HG02870 (cell line): Measurements from ENCODE around the gene RAPGEF1.

Experiments used
- ATAC-seq: cut with Tn5 transposase; IDR thresholded peaks from one replicate; pipeline ENCODE4 v1.9.1; 2021; ENCODE audit warnings: mild to moderate bottlenecking, moderate library complexity; ENCODE audit not compliant: unreplicated experiment

RAPGEF1 gene

DNA sequence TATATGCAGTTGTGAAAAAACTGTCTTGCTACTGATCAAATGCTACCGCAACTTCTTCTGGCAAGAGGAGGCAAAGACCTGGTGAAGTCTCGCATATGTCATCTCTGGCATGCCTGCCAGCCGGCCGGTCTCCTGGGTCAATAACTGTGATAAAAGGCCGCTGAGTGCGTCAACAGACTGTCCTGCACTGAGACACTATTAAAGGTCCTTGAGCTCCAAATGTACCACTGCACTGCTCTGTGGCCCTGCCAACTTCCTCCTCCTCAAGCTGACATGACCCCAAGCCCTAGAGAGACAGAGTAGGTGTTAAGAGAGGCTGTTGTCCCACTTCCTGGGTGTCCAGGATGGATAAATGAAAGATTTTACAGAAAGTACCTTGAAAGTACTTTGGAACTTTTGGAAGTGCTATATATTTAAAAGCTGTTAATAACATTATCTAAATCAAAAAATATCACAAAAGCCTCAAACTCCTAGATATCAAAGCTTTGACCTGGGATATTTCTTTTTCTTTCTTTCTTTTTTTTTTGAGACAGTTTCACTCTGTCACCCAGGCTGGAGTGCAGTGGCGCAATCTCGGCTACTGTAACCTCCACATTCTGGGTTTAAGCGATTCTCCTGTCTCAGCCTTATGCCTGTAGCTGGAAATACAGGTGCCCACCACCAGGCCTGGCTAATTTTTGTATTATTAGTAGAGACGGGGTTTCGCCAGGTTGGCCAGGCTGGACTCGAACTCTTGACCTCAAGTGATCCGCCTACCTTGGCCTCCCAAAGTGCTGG is 31.5 kb downstream of the RAPGEF1 start:
- no peak for ATAC-seq

DNA sequence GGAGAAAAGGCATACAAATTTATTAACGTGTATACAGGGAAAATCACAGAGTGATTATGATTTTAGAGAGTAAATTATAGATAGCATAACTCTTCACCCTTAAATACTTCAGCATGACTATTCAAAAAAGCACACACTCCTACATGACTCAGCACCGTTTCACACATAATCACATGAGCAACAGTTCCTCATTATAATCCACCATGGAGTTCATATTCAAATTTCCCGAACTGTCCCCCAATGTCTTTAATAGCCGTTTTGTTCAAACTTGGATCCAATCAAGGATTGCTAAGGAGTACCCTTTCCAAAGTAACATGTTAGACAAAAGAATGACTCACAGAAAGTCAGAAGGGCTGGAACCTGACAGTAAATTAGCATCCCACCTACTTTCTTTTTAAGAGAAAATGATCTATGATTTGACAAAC is 32.1 kb downstream of the RAPGEF1 start:
- ATAC-seq: no peak

DNA sequence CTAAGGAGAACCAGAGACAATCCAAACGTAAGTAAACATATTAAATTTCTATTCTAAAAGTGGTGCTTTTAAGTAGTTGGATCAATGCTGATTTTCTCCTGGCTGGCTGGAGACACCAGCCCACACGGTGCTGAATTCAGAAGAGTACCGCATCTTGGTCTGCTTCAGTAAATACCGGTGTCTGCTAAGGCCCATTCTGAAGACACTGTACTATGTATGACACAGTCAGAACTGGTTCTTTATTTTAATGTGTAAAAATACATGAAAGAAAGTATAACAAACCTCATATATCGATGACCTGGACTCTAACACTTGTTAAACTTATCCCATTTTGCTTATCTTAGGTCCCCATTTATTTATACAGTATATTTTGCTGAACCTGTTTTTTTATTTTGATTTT is 32.8 kb downstream of the RAPGEF1 start:
- no peak for ATAC-seq

DNA sequence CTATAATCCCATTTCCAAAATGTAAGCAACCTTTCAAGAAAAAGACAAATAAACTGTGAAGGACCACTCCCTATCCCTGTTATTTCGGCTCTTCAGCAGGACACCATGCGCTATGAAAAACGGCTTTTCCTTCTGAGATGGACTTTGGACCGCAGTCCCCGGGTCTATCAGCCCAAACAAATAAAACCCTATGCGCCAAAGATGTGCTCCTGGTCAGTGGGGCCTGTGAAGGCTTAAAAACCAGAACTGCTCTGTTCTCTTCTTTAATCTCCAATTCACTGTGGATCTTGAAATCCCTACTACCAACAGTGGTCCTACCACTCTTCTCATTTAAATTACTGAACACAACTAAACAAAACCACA is 33.3 kb downstream of the RAPGEF1 start:
- ATAC-seq: no peak

DNA sequence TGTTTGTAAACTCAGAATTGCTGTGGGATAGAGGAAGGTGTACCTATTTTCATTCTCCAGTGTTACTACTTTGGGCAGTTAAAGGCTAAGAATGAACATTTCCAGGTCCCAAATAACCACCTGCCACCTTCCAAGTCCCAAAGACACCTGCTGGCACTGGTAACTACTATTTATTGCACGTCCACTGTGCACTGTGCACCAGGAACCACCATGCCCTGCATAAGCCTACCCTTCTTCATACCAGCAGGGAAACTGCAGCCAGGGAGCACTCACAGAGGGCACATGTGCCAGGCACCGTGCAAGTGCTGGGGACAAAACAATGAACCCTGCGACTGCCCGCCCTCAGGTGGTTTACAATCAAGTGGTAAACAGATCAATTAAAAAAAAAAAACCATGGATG is 34.9 kb downstream of the RAPGEF1 start:
- ATAC-seq: no peak

DNA sequence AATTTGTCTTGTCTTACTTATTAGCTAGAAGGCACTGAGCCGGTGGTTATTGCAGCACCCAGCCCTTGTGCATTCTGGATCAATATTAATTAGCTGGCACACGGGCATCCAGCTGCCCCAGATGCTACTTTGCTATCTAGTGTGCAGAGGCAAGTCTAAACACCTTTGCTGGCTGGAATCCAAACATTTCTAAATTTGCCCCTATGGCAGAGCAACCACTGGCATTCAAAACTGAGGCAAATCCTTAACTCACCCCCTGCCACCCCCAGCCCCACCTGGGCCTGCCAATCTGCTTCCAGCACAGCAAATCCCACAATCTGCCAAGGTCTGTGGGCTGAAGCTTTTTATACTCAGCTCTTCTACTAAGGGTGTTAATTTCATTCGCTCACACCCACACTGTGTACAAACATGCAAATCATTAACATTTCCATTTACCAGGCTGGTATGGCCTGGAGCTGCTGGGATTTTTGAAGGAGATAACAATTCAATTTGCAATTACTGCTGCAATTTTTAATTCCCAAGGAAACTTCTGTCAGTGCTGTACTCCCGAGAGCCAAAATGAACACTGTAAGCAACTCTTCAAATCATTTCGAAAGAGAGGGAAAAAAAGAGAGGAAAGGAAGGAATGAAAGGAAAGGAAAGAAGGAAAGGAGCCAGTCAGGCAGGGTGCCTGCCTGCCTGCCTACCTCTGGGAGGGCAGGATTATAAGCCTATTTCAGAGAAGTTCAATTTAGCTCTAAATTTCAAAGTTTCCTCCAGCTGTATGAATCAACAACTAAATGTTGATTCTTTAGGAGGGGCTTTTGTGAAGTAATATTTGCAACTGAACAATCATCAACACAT is 35.5 kb downstream of the RAPGEF1 start:
- ATAC-seq: no peak

DNA sequence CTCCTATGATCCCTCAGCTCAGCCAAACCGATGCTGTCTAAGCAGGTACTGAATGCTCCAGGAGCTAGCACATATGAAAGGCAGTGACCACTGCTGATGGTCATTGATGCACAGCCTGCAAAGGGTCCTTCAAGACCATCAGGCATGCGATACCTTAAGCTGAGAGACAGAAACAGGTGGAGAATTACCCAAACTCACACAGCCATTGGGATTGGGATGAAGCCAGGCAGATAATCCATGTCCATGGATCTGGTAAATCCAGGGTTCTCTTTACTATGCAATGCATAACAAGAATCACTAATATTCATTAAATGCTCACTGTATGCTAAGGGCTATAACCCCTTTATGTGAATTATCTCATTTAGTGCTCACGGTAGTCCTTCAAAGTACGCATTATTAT is 36.2 kb downstream of the RAPGEF1 start:
- no peak for ATAC-seq

DNA sequence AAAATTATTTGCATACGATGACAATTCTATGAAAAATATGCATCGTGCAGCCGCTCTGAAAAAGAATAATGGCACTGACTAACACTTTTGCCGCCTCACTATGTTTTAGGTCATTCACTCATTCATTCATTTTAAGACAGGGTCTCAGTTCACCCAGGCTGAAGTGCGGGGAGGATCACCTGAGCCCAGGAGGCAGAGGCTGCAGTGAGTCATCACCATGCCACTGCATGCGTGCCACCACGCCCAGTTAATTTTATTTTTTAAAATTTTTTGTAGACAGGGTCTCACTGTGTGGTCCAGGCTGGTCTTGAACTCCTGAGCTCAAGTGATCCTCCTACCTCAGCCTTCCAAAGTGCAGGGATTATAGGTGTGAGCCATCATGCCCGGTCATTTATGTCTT is 37.0 kb downstream of the RAPGEF1 start:
- ATAC-seq: no peak

DNA sequence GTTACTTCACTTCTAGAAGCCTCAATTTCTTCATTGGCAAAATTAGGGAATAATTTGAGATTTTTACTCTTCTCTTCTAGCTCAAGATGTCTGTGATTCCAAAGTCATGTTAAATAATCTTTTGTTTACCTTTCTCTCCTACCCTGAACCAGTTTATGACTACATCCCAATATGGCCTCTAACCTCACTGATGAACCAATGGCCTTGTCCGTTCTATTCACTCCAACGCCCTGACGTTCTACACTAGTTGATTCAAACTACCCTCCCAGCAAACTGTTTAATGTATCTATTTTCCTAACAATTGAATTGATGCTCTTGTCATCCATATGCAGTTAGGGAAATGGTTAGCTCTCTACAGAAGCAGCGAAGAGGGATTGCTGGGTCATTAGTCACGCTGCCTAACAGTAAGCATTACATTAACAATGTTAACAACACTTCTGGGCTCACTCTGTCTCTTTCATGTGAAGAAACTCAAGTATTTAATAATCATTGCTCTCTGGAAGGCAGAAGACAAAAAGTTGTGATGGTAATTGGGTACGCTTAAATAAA is 38.0 kb downstream of the RAPGEF1 start:
- no peak for ATAC-seq

DNA sequence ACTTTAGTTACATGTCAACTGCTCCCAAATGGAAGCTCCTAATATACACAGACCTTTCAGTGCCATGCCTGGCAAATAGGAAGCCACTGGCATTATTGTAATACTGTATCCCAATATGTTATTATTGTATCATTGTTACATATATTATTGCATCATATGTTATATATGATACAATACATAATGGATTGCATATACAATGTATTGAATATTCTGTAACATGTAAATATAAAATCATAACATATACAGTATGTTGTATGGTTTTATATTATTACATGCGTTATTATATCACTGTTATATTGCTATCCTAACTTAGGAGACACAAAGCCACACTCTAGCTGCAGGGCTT is 38.5 kb downstream of the RAPGEF1 start:
- ATAC-seq: no peak

DNA sequence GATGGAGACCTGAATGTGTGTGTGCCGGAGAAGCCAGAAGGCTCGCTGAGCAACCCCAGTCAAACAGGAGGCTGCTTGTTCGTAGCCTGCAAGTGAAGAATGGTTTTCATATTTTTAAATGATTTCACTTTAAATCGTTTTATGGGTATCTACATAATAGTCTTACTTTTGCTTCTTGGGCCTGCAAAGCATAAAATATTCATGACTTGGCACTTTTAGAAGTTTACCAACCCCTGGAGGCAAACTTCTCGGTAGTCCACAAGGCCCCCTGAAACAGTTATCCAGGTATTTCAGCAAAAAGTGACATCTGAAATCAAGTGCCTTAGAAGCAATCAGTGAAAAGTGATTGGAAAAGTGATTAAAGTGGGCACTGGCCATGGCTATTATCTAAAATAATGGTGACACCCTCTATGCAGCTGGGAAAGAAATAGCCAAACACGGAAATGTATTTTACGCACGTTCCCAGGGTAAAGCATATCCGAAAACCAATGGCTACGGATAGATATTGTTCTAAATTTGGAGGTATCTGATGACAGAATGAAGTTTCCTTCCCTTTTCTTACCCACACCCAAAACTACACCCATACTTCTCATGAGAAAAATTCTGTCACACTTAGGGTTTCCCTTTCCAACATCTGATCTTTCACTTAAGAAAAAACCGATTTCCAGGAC is 39.0 kb downstream of the RAPGEF1 start:
- ATAC-seq: no peak

DNA sequence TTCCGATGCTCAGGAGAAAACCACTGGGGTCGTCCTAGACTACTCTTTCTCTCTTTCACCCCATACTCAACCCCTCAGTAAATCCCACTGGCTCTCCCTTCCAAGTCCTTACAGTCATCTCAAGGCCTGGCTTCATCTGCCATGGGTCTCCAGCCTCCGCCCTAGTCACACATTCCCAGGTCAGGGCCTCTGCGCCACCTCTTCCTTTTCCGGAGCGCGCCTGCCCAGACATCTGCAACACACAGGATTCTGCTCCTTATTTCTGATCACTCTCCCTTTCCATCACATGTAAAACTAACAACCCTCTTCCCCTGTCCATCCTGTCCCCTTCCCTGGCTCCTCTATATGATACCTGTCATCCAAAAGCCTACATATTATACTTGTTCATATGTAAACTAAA is 39.8 kb downstream of the RAPGEF1 start:
- no peak for ATAC-seq

DNA sequence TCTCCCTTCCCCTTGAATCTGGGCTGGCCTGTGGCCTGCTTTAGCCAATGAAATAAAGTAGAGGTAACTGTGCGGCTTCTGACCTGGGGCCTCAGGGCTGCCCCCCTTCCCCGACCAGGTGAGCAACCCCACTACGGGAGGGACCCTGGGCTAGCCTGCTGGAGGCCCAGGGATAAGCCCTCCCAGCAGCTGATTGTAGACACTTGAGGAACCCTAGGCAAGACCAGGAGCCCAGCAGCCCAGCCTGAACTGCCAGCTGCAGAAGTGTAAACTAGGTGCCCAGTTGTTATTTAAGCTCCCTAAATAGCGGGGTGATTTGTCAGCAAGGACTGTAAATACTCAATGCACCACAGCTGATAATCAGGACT is 41.3 kb downstream of the RAPGEF1 start:
- no peak for ATAC-seq

DNA sequence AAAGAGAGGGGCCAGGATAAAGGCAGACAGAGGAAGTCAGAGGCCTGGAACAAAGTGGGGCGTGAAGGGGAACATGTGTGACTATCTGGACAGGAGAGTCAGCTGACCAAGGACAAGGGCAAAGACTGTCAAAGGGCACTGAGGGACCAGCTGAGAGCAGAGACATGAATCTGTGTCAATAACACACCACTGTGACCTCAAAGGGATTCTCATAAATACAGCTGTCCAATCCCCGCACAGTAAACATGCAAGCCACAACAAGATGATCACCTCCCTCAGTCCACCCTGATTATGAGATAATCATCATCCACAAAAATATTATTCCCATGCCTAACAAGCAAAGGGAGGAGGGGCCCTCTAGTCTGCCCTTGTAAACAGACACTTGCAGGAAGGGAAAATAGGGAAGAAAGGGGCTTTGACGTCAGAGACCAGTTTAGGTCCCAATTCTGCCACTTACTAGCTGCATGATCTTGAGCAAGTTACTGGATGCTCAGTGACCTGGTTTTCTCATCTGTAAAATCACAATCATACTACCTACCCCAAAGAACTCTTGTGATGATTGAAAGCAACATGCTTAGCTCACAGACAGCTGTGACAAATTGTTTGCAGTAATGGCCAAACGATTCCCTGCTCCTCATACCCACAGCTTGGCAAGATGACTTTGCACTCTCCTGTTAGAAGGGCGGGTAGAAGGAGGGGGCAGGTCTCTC is 41.8 kb downstream of the RAPGEF1 start:
- no peak for ATAC-seq

DNA sequence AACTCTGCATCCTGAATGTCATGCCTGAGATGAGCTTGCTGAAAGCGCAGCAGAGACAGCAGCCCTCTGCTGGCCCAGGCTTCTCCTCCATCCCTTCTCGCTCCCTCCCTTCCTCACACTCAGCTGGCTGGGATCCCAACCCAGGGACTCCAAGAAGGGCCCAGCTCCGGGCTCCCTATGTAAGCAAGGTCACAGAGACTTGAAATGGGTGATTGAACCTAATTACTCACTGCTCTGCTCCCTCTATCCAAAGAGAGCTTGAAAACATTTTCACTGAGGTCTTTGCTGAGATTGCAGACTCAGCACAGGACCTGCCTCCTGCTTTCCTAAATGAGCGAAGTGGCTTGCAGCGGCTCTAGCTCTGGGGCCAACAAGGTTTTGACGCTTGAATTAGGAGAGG is 42.8 kb downstream of the RAPGEF1 start:
- no peak for ATAC-seq

DNA sequence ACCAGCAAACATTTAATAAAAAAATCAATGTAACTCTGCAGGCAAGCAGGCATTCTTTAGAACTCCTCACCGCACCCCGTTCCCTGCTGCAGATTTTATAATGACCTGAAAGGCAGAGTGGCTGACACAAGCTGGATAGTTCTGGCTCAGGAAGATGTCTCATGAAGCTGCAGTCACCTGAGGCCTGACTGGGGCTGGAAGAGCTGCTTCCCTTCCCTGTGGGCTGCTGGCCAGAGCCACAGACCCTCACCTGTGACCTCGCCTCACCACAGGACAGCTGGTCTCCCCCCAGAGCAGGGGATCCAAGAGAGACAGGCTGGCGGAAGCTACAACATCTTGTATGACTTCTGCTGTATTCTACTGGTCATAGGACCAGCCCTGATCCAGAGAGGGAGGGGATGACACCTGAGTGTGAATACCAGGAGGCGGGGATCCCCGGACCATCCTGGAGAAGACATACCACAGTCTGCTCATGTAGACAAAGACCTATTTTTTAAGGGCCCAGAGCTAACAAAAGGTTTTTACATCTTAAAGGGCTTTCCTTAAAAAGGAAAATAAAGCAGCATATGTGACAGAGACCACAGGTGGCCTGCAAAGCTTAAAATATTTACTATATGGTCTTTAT is 43.9 kb downstream of the RAPGEF1 start:
- ATAC-seq: no peak

DNA sequence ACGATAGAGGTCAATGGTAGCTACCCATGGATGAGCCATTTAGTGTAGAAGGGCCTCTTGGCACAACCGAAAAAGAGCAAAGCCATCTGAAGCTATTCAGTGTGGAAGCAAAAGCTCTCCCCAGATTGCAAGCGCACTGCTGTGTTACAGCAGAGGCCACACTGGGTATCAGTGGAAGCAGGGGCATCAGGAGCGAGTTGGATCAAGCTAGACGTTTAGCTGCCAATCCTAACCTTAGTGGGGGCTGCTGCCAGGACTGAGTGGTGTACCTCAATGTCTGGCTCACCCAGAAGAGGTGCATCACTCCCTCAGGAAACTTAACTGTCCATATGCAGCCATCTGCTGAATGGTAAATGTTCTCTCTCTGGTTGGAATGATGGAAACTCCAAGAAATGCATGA is 44.5 kb downstream of the RAPGEF1 start:
- no peak for ATAC-seq

DNA sequence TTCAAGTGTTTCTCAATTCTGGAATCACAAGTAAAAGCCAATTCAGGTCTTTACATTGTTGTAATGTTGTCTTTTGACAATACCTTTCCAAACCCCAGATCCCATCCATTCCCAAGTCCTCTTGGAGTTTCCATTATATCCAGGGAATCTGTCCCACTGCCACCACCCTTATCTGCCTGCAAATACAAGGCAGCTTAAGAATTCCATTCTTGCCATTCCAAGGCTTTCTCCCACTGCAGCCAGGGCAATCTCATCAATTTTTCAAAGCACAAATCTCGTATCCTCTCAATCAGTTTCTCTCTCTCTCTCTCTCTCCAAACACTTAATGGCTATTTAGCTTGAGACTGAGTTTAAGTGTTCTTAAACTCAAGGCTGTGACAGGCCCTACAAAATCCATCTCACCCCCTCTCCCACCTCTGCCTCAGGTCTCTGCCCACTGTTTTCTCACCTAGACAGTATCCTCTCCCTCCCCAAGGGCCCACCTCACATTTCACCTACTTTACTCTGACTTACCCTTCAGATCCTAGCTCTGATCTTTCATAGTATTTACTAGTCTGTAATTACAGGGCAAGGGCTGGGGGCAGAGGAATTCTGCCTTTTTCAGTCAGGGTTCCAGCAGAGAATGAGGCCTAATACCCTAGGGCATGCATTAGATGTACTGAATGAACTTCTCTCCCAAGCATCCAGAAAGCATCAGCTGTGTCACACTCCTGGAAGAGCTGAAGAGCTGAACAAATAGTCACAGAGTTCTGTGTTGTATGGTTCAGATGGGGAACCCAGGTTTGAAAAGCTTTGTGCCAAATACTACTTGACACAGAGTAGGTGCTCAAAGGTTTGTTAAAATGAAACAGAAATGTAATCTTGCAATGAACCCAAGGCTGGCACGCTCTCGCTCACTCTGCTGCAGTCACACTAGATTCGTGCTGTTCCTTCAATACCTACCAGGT is 46.0 kb downstream of the RAPGEF1 start:
- ATAC-seq: no peak
